Stimulated activated CD4-positive, alpha-beta T cell treated with anti-CD3 and anti-CD28 coated beads, Interleukin-4, amount 100 ng/mL, for 24 hours (primary cell): ENCODE results near the gene IL1RAP.
"Not testable (repeated sequence)": the region's sequence is repeated elsewhere in the genome, so short reads cannot be mapped to it uniquely, and the experiment has no call there.

Experiments used
- DNase-seq: peaks from one replicate; pipeline ENCODE4 v3.0.0-alpha.2; 2020

The IL1RAP gene

GRCh38 chr3:190513409-190514370, at the start of gene IL1RAP:
Gene IL1RAP, plus strand, starts transcription at chr3:190514085. Its CDS starts 50,205 bp downstream, at chr3:190564290.
- peak; percentile 86 for DNase-seq

- no peak for DNase-seq
Observed at GRCh38 chr3:190467922-190468321, 46.0 kb upstream of the IL1RAP start.

GRCh38 chr3:190473261-190473660, 40.6 kb upstream of the IL1RAP start:
- not testable (repeated sequence) for DNase-seq

GRCh38 chr3:190481779-190482178, 32.1 kb upstream of the IL1RAP start:
- no peak for DNase-seq

- no peak for DNase-seq
Observed at GRCh38 chr3:190485830-190486532, 27.9 kb upstream of the IL1RAP start.

GRCh38 chr3:190486533-190486864, 27.4 kb upstream of the IL1RAP start:
- DNase-seq, result no peak

GRCh38 chr3:190486908-190487607, 26.8 kb upstream of the IL1RAP start:
- no peak for DNase-seq

GRCh38 chr3:190491533-190492054, 22.3 kb upstream of the IL1RAP start:
- DNase-seq, result peak; percentile 28

- DNase-seq, result no peak
Observed at GRCh38 chr3:190492129-190492528, 21.8 kb upstream of the IL1RAP start.

GRCh38 chr3:190492966-190493365, 20.9 kb upstream of the IL1RAP start:
- DNase-seq, result no peak

GRCh38 chr3:190494907-190495306, 19.0 kb upstream of the IL1RAP start:
- no peak for DNase-seq

- no peak for DNase-seq
Observed at GRCh38 chr3:190495354-190495753, 18.5 kb upstream of the IL1RAP start.

GRCh38 chr3:190495796-190496195, 18.1 kb upstream of the IL1RAP start:
- DNase-seq, result peak; percentile 11

GRCh38 chr3:190496859-190497258, 17.0 kb upstream of the IL1RAP start:
- no peak for DNase-seq

- no peak for DNase-seq
Observed at GRCh38 chr3:190497811-190498210, 16.1 kb upstream of the IL1RAP start.

GRCh38 chr3:190498293-190498692, 15.6 kb upstream of the IL1RAP start:
- no peak for DNase-seq

GRCh38 chr3:190499122-190499521, 14.8 kb upstream of the IL1RAP start:
- DNase-seq, result no peak

- DNase-seq, result no peak
Observed at GRCh38 chr3:190502946-190503345, 10.9 kb upstream of the IL1RAP start.

- DNase-seq, result no peak
Observed at GRCh38 chr3:190504354-190505125, 9.3 kb upstream of the IL1RAP start.

- no peak for DNase-seq
Observed at GRCh38 chr3:190505381-190506003, 8.4 kb upstream of the IL1RAP start.

- DNase-seq, result no peak
Observed at GRCh38 chr3:190506271-190506670, 7.6 kb upstream of the IL1RAP start.

- no peak for DNase-seq
Observed at GRCh38 chr3:190512666-190513065, 1.2 kb upstream of the IL1RAP start.
